Hindlimb muscle (tissue), 1 donor: ENCODE measurements around the gene PCDHGA3. TPM values are rescaled to one million over a fixed set of nuclear protein-coding genes. Genes with fewer than 3 reads are reported as not detected.
"Not testable (repeated sequence)": the region's sequence is repeated elsewhere in the genome, so short reads cannot be mapped to it uniquely, and the experiment has no call there.

ENCODE experiments used
- DNase-seq: peaks from one replicate; pipeline ENCODE4 v3.0.0-alpha.2; 2013
- polyA plus RNA-seq: library from polyadenylated mRNA; unstranded; fragments of 120-200 nt; gene quantifications from one replicate; pipeline ENCODE4 v1.2.1, GENCODE V29; 2013; ENCODE audit not compliant: insufficient read length

The PCDHGA3 gene
- polyA plus RNA-seq, 1 donor: 1.0 TPM

- DNase-seq: no peak
Measured at GRCh38 chr5:141383345-141383744, 39.7 kb downstream of the PCDHGA3 start.

DNA sequence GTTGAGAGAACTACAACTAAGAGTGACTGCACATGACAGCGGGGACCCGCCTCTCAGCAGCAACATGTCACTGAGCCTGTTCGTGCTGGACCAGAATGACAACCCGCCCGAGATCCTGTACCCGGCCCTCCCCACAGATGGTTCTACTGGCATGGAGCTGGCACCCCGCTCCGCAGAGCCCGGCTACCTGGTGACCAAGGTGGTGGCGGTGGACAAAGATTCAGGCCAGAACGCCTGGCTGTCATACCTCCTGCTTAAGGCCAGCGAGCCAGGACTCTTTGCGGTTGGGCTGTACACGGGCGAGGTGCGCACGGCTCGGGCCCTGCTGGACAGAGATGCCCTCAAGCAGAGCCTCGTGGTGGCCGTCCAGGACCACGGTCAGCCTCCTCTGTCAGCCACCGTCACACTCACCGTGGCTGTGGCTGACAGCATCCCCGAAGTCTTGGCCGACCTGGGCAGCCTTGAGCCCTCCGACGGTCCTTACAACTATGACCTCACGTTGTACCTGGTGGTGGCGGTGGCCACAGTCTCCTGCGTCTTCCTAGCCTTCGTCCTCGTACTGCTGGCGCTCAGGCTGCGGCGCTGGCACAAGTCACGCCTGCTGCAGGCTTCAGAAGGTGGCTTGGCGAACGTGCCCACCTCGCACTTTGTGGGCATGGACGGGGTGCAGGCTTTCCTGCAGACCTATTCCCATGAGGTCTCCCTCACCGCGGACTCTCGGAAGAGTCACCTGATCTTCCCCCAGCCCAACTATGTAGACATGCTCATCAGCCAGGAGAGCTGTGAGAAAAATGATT, 41.0 kb downstream of the PCDHGA3 start:
- no peak for DNase-seq

GRCh38 chr5:141387557-141388311, 44.1 kb downstream of the PCDHGA3 start, which contains the start of gene PCDHGB4:
Gene PCDHGB4 (plus strand): TSS chr5:141387698. CDS start chr5:141387885, 187 bp downstream.
- not testable (repeated sequence) for DNase-seq

DNA sequence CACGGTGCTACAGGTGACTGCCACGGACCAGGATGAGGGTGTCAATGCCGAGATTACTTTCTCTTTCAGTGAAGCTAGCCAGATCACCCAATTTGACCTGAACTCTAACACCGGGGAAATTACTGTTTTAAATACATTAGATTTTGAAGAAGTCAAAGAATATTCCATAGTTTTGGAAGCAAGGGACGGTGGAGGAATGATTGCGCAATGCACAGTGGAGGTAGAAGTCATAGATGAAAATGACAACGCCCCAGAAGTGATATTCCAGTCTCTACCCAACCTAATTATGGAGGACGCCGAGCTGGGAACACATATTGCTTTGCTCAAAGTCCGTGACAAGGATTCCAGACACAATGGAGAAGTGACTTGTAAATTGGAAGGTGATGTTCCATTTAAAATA, 45.0 kb downstream of the PCDHGA3 start:
- DNase-seq: no peak

DNA sequence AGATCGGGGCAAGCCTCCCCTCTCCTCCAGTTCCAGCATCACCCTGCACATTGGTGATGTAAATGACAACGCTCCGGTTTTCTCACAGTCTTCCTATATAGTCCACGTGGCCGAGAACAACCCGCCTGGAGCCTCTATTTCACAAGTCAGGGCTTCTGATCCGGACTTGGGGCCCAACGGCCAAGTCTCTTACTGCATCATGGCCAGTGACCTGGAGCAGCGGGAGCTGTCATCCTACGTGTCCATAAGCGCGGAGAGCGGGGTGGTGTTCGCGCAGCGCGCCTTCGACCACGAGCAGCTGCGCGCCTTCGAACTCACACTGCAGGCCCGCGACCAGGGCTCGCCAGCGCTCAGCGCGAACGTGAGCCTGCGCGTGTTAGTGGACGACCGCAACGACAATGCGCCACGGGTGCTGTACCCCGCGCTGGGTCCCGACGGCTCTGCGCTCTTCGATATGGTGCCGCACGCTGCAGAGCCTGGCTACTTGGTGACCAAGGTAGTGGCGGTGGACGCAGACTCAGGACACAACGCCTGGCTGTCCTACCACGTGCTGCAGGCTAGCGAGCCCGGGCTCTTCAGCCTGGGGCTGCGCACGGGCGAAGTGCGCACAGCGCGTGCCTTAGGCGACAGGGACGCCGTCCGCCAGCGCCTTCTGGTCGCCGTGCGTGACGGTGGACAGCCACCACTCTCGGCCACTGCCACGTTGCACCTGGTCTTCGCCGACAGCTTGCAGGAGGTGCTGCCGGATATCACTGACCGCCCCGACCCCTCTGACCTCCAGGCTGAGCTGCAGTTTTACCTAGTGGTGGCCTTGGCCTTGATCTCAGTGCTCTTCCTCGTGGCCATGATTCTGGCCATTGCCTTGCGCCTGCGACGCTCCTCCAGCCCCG, 45.8 kb downstream of the PCDHGA3 start:
- no peak for DNase-seq

DNA sequence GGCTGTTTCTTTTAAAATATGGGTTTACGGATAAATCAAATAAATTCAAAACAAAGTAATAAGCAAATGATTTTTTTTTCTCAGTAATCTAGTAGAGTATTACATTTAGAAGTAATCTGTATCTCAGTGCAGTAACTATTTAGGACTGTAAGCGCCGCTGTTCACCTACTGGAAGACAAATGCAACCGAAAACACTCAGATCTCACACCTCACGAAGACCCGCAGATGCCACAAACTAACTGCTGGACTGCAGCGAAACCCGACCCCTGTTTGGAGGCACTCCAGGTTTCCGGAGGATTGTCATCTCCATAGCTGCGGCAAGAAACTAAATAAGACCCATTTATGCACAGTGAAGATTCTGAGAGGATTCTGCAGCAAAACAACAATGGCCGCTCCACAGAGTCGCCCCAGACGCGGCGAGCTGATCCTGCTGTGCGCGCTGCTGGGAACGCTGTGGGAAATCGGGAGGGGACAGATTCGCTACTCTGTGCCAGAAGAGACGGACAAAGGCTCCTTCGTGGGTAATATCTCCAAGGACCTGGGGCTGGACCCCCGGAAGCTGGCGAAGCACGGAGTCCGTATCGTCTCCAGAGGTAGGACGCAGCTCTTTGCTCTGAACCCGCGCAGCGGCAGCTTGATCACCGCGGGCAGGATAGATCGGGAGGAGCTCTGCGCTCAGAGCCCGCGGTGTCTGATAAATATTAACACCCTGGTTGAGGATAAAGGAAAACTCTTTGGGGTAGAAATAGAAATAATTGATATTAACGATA, 49.0 kb downstream of the PCDHGA3 start, which contains the start of gene PCDHGA8:
Gene PCDHGA8 (plus strand): TSS at position 205 of the 770 bp plus-strand sequence. CDS start 181 bp downstream, at position 386.
- no peak for DNase-seq

DNA sequence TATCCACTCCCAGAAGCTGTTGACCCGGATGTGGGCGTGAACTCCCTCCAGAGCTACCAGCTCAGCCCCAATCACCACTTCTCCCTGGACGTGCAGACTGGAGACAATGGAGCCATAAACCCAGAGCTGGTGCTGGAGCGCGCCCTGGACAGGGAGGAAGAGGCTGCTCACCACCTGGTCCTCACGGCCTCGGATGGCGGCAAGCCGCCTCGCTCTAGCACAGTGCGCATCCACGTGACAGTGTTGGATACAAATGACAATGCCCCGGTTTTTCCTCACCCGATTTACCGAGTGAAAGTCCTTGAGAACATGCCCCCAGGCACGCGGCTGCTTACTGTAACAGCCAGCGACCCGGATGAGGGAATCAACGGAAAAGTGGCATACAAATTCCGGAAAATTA, 49.6 kb downstream of the PCDHGA3 start:
- DNase-seq: no peak

GRCh38 chr5:141394401-141395187, 51.0 kb downstream of the PCDHGA3 start:
- not testable (repeated sequence) for DNase-seq

Other genes starting within 250 kb of the PCDHGA3 start
- 4.4 TPM for gene PCDHB2, start 249.2 kb upstream of the PCDHGA3 start, polyA plus RNA-seq
- 2.6 TPM for gene PCDHB3, start 243.4 kb upstream of the PCDHGA3 start, polyA plus RNA-seq
- gene PCDHB4, start 222.0 kb upstream of the PCDHGA3 start, polyA plus RNA-seq: 3.1 TPM
- 3.2 TPM for gene PCDHB5, start 208.6 kb upstream of the PCDHGA3 start, polyA plus RNA-seq
- 2.4 TPM for gene PCDHB6, start 193.8 kb upstream of the PCDHGA3 start, polyA plus RNA-seq
- 3.2 TPM for gene PCDHB7, start 171.2 kb upstream of the PCDHGA3 start, polyA plus RNA-seq
- gene PCDHB8, start 166.0 kb upstream of the PCDHGA3 start, polyA plus RNA-seq: 2.1 TPM
- gene PCDHB16, start 161.4 kb upstream of the PCDHGA3 start, polyA plus RNA-seq: 3.9 TPM
- gene PCDHB9, start 156.7 kb upstream of the PCDHGA3 start, polyA plus RNA-seq: 3.2 TPM
- 5.3 TPM for gene PCDHB10, start 151.5 kb upstream of the PCDHGA3 start, polyA plus RNA-seq
- gene PCDHB11, start 144.2 kb upstream of the PCDHGA3 start, polyA plus RNA-seq: 4.4 TPM
- 4.7 TPM for gene PCDHB12, start 135.1 kb upstream of the PCDHGA3 start, polyA plus RNA-seq
- gene PCDHB13, start 129.9 kb upstream of the PCDHGA3 start, polyA plus RNA-seq: 2.8 TPM
- 7.5 TPM for gene PCDHB14, start 120.5 kb upstream of the PCDHGA3 start, polyA plus RNA-seq
- gene PCDHB15, start 98.4 kb upstream of the PCDHGA3 start, polyA plus RNA-seq: 9.4 TPM
- not detected for gene SLC25A2, start 39.8 kb upstream of the PCDHGA3 start, polyA plus RNA-seq
- gene TAF7, start 23.0 kb upstream of the PCDHGA3 start, polyA plus RNA-seq: 76.5 TPM
- gene PCDHGA1, start 13.3 kb upstream of the PCDHGA3 start, polyA plus RNA-seq: 0.77 TPM
- 2.1 TPM for gene PCDHGA2, start 5.1 kb upstream of the PCDHGA3 start, polyA plus RNA-seq
- gene PCDHGB1, start 6.3 kb downstream of the PCDHGA3 start, polyA plus RNA-seq: 0.45 TPM
- 1.6 TPM for gene PCDHGA4, start 11.2 kb downstream of the PCDHGA3 start, polyA plus RNA-seq
- gene PCDHGB2, start 16.2 kb downstream of the PCDHGA3 start, polyA plus RNA-seq: 2.8 TPM
- 2.6 TPM for gene PCDHGA5, start 20.3 kb downstream of the PCDHGA3 start, polyA plus RNA-seq
- gene PCDHGB3, start 26.4 kb downstream of the PCDHGA3 start, polyA plus RNA-seq: 1.8 TPM
- 4.4 TPM for gene PCDHGA6, start 30.1 kb downstream of the PCDHGA3 start, polyA plus RNA-seq
- gene PCDHGA7, start 38.9 kb downstream of the PCDHGA3 start, polyA plus RNA-seq: 1.6 TPM
- 2.6 TPM for gene PCDHGB4, start 43.9 kb downstream of the PCDHGA3 start, polyA plus RNA-seq
- 0.80 TPM for gene PCDHGA8, start 48.8 kb downstream of the PCDHGA3 start, polyA plus RNA-seq
- 4.1 TPM for gene PCDHGB5, start 54.1 kb downstream of the PCDHGA3 start, polyA plus RNA-seq
- 4.4 TPM for gene PCDHGA9, start 58.9 kb downstream of the PCDHGA3 start, polyA plus RNA-seq
- 4.0 TPM for gene PCDHGB6, start 64.2 kb downstream of the PCDHGA3 start, polyA plus RNA-seq
- gene PCDHGA10, start 69.2 kb downstream of the PCDHGA3 start, polyA plus RNA-seq: 1.6 TPM
- gene PCDHGB7, start 73.8 kb downstream of the PCDHGA3 start, polyA plus RNA-seq: 9.9 TPM
- 3.0 TPM for gene PCDHGA11, start 77.2 kb downstream of the PCDHGA3 start, polyA plus RNA-seq
- gene PCDHGA12, start 86.7 kb downstream of the PCDHGA3 start, polyA plus RNA-seq: 2.4 TPM
- gene PCDHGC3, start 132.1 kb downstream of the PCDHGA3 start, polyA plus RNA-seq: 119 TPM
- 1.7 TPM for gene PCDHGC4, start 141.2 kb downstream of the PCDHGA3 start, polyA plus RNA-seq
- gene PCDHGC5, start 145.3 kb downstream of the PCDHGA3 start, polyA plus RNA-seq: 1.1 TPM